ENCODE measurements around the gene CUL5.

DNA sequence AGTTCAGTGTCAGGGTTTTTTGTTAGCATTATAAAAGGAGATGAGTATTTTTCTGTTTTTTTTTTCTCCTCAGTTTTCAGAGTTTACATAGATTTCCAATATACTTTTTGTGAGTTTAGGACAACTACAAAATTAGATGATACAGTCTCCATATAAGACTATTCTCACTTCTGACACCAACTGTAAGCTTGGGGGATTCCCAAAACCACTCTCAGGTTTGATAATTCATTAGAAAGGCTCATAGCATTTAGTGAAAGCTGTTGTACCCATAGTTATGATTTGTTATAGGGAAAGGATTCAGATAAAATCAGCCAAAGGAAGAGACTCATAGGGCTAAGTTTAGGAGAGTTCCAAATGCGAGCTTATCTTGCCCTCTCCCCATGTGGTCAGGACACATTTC lies 24.1 kb downstream of the CUL5 start:
- TF ChIP-seq, protein P1, sequence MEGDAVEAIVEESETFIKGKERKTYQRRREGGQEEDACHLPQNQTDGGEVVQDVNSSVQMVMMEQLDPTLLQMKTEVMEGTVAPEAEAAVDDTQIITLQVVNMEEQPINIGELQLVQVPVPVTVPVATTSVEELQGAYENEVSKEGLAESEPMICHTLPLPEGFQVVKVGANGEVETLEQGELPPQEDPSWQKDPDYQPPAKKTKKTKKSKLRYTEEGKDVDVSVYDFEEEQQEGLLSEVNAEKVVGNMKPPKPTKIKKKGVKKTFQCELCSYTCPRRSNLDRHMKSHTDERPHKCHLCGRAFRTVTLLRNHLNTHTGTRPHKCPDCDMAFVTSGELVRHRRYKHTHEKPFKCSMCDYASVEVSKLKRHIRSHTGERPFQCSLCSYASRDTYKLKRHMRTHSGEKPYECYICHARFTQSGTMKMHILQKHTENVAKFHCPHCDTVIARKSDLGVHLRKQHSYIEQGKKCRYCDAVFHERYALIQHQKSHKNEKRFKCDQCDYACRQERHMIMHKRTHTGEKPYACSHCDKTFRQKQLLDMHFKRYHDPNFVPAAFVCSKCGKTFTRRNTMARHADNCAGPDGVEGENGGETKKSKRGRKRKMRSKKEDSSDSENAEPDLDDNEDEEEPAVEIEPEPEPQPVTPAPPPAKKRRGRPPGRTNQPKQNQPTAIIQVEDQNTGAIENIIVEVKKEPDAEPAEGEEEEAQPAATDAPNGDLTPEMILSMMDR (IDR thresholded peaks at IDR 0.05; ENCODE audit: low read depth, low read length, poor library complexity, severe bottlenecking) = no peak
- TF ChIP-seq EZH2phosphoT487 (IDR thresholded peaks at IDR 0.05; ENCODE audit: borderline replicate concordance, low read length) = no peak

Measured in DOHH2 (cell line).